Breast epithelium (tissue), 4 donors: ENCODE measurements around the gene NEU1. TPM values are rescaled to one million over a fixed set of nuclear protein-coding genes. Genes with fewer than 3 reads are reported as not detected.

Experiments used
- DNase-seq, 2 donors: peaks; one replicate each; pipeline ENCODE4 v3.0.0-alpha.2; 2019; ENCODE audit warnings: low spot score in 2 of 2
- H3K27ac ChIP-seq, 2 donors: fragments of 200-600 bp; sonication (generic) in 1 of 2; one replicate each; pipeline ENCODE4 v1.5.1; 2016 to 2019; ENCODE audit warnings: mild to moderate bottlenecking in 1 of 2
- H3K27me3 ChIP-seq, 2 donors: fragments of 200-600 bp; sonication (generic) in 1 of 2; one replicate each; pipeline versions ENCODE4 v1.5.1 to v1.6.0; 2017 to 2019; ENCODE audit warnings: control low read depth in 1 of 2, mild to moderate bottlenecking in 1 of 2
- H3K36me3 ChIP-seq: fragments of 200-600 bp; one replicate; pipeline ENCODE4 v1.5.1; 2019
- H3K4me1 ChIP-seq, 2 donors: fragments of 200-600 bp; sonication (generic); one replicate each; pipeline ENCODE4 v1.5.1; 2016 to 2019; ENCODE audit warnings: control low read depth in 1 of 2
- H3K4me3 ChIP-seq, 3 donors: fragments of 200-600 bp; sonication (generic); 1 replicate in 2 of 3; 2 replicates in 1 of 3; pipeline ENCODE4 v1.5.1; 2016 to 2019; ENCODE audit warnings: mild to moderate bottlenecking in 3 of 3, moderate library complexity in 2 of 3
- H3K9me3 ChIP-seq, 2 donors: fragments of 200-600 bp; sonication (generic) in 1 of 2; one replicate each; pipeline ENCODE4 v1.5.1; 2016 to 2019; ENCODE audit warnings: control low read depth in 1 of 2
- POLR2A ChIP-seq: fragments of 450-650 bp; IDR thresholded peaks from one replicate; pipeline ENCODE4 v1.6.1; 2016; ENCODE audit warnings: antibody characterized with exemption, mild to moderate bottlenecking, moderate library complexity
- POLR2AphosphoS5 ChIP-seq, 3 donors: sonication (generic); formaldehyde crosslinking; IDR thresholded peaks; one replicate each; pipeline ENCODE4 v1.6.1; 2017; ENCODE audit warnings: antibody characterized with exemption in 3 of 3
- intact Hi-C: fragments of 100-400 bp; cut with DNase I; formaldehyde crosslinking; loops from one replicate; pipeline ENCODE4 v1.15.1; 2023; ENCODE audit warnings: low total_unique reads
- total RNA-seq, 3 donors: library from RNA; depleted of rRNA; stranded (reverse); fragments of >200 nt; gene quantifications; one replicate each; pipeline ENCODE4 v1.1.0, GENCODE V29; 2016
- TF ChIP-seq, protein P1 (sequence below), 3 donors: fragments of 450-650 bp; IDR thresholded peaks; one replicate each; pipeline ENCODE4 v1.5.1; 2016 to 2017; ENCODE audit warnings: antibody characterized with exemption in 3 of 3, mild to moderate bottlenecking in 3 of 3, moderate library complexity in 3 of 3

The NEU1 gene
- total RNA-seq, 3 donors from 2014 or later: 44.6 to 57.3 (median 48.9) TPM

DNA sequence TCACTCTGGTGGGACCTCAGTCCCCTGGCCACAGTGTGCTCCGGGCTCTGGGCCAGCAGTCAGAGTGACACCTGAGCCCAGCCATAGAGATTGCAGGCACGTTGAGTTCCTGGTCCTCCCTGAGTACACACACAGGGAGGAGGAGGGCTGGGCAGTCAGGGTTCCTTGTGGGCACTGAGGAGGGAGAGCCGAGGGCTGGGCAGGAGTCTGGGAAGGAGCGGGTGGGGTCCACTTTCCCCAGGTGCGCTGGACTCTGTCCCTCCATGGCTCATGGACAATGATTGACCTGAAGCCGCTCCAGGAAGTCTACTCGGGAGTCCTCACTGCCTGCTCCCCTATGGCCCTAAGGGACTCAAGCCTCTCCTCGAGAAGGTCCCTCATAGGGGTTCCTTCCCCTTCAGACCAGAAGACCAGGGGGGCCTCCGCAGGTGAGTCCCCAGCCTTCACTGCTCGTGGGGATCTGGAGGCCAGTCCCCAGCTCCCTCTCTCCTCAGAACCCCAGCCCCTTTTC, 15.1 kb upstream of the NEU1 start:
- Histone ChIP-seq H3K4me1 (no peaks in the 10 kb centered on the region), H3K36me3 (peaks cover 10% of the 10 kb centered on the region), H3K4me3 (peak overlapping the region in 2 of 3 donors; percentile 11 to 48), H3K9me3 (no peaks in the 10 kb centered on the region), H3K27ac (peak overlapping the region; percentile 53 to 59), H3K27me3 (no peaks in the 10 kb centered on the region)
- peak; percentile 42 to 75 for DNase-seq
- intact Hi-C loops: no loop called here
- TF ChIP-seq POLR2AphosphoS5 (IDR thresholded peaks at IDR 0.05) (no peak), POLR2A (no peak)
- TF ChIP-seq, protein P1, sequence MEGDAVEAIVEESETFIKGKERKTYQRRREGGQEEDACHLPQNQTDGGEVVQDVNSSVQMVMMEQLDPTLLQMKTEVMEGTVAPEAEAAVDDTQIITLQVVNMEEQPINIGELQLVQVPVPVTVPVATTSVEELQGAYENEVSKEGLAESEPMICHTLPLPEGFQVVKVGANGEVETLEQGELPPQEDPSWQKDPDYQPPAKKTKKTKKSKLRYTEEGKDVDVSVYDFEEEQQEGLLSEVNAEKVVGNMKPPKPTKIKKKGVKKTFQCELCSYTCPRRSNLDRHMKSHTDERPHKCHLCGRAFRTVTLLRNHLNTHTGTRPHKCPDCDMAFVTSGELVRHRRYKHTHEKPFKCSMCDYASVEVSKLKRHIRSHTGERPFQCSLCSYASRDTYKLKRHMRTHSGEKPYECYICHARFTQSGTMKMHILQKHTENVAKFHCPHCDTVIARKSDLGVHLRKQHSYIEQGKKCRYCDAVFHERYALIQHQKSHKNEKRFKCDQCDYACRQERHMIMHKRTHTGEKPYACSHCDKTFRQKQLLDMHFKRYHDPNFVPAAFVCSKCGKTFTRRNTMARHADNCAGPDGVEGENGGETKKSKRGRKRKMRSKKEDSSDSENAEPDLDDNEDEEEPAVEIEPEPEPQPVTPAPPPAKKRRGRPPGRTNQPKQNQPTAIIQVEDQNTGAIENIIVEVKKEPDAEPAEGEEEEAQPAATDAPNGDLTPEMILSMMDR (IDR thresholded peaks at IDR 0.05): no peak

DNA sequence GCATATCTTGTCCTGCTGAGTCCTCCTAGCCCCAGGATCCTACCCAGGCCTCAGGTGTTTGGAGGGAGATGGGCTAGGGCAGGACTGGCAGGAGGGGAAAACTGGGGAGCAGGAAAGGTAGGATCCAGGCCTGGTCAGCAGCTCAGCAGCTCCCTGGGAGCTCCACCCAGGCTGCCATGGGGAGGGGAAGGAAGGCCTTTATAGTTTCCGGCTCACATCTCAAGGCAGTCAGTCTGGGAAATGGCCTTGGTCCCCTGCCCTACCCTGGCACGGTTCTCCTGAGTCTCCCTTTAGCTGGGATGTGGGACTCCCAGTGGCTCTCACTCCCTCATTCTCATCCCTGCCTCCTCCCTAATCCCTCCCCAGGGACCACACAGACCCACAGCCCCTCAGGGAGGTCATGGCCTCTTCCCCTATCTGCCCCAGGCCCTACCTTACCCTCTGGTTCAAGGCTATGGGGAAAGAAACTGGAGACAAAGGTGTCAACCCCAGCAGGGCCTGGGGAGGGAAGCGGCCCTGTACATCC, 14.6 kb upstream of the NEU1 start:
- Histone ChIP-seq H3K4me1 (no peaks in the 10 kb centered on the region), H3K27ac (peak overlapping the region; percentile 53 to 59), H3K36me3 (peaks cover 10% of the 10 kb centered on the region), H3K27me3 (no peaks in the 10 kb centered on the region), H3K4me3 (peak overlapping the region in 1 of 3 donors; percentile 48), H3K9me3 (no peaks in the 10 kb centered on the region)
- DNase-seq: no peak
- intact Hi-C loops: no loop called here
- no peak for TF ChIP-seq POLR2A
- no peak for TF ChIP-seq POLR2AphosphoS5 (IDR thresholded peaks at IDR 0.05)
- TF ChIP-seq, protein P1 (IDR thresholded peaks at IDR 0.05): no peak

DNA sequence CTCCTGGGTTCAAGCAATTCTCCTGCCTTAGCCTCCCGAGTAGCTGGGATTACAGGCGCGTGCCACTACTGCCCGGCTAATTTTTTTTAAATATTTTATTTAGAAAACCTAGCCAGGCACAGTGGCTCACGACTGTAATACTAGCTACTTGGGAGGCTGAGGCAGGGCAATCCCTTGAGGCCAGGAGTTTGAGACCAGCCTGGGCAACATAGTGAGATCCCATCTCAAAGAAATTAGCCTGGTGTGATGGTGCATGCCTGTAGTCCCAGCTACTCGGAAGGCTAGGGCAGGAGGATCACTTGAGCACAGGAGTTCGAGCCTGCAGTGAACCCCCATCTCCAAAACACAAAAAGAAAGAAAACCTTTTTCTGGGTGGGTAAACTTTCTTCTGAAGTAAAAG, 13.7 kb upstream of the NEU1 start:
- Histone ChIP-seq H3K27ac (no peak overlapping the region), H3K27me3 (no peaks in the 10 kb centered on the region), H3K9me3 (no peaks in the 10 kb centered on the region), H3K36me3 (peaks cover 8% of the 10 kb centered on the region), H3K4me3 (no peak overlapping the region), H3K4me1 (no peaks in the 10 kb centered on the region)
- intact Hi-C loops: no loop called here
- no peak for TF ChIP-seq POLR2A
- TF ChIP-seq, protein P1 (IDR thresholded peaks at IDR 0.05): no peak
- TF ChIP-seq POLR2AphosphoS5 (IDR thresholded peaks at IDR 0.05): no peak
- no peak for DNase-seq

DNA sequence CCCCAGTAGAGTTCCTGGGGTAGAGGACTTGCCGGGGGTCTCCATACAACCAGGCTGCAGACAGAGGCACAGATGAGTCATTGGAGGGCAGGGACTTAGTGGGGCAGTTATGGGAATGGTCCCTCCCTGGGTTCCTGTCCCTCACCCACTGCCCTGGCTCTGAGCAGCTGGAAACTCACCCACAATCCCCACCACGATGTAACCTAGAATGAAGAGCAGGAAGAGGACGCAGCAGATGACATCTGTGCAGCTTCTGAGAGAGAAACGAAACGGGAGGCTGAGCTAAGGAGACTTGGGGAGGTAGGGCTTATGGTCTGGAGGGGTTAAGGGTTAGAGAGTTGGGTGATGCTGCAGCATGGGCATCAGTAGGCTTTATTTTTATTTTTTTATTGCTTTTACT, 13.3 kb upstream of the NEU1 start:
- no peak overlapping the region for H3K4me3 ChIP-seq
- intact Hi-C loops: no loop called here
- H3K27me3 ChIP-seq: no peaks in the 10 kb centered on the region
- H3K36me3 ChIP-seq: peaks cover 4% of the 10 kb centered on the region
- no peaks in the 10 kb centered on the region for H3K4me1 ChIP-seq
- TF ChIP-seq POLR2AphosphoS5 (IDR thresholded peaks at IDR 0.05): no peak
- TF ChIP-seq, protein P1 (IDR thresholded peaks at IDR 0.05): no peak
- no peak for DNase-seq
- H3K27ac ChIP-seq: no peak overlapping the region
- H3K9me3 ChIP-seq: no peaks in the 10 kb centered on the region

DNA sequence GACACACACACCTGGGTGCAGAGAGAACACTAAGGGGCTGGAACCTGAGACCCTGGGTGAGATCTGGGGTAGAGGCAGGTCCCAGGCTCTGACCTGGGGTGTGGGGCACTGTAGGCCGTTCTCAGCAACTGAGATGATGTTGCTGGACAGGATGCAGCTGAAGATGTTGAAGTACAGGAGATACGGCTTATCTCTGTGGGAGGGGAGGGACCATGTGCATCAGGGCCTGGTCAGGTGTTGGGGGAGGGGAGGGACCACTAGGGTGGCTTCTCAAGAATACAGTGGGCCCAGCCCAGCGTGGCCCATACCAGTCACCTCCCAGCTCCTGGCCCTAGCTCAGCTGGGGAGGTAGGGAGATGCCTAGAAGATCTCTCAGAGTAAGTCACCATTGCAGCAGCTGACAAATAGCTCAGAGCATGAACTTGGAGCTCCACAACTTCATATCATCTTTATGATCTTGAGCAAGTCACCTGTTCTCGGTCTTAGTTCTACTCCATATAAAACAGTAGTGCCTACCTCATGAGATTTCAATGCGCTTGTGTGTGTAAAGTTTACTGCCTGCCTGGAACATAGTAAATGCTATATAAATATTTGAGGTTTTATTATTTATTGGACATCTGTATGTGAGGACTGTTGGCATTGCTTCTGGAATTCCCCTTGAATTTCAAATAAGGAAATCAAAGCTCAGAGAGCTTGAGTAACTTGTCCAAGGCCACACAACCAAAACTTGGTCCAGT, 12.4 kb upstream of the NEU1 start:
- intact Hi-C loops: no loop called here
- H3K27ac ChIP-seq: no peak overlapping the region
- no peak overlapping the region for H3K4me3 ChIP-seq
- H3K9me3 ChIP-seq: no peaks in the 10 kb centered on the region
- DNase-seq: no peak
- no peaks in the 10 kb centered on the region for H3K4me1 ChIP-seq
- no peaks in the 10 kb centered on the region for H3K27me3 ChIP-seq
- TF ChIP-seq POLR2A (no peak), POLR2AphosphoS5 (IDR thresholded peaks at IDR 0.05) (no peak)
- TF ChIP-seq, protein P1 (IDR thresholded peaks at IDR 0.05): no peak
- no peaks in the 10 kb centered on the region for H3K36me3 ChIP-seq
